HEK293 (cell line): ENCODE data around the gene CPTP.
A peak's percentile ranks its signal among the peaks of the same experiment; 100 is the strongest.

Experiments used
- GLIS1 ChIP-seq: fragments of 450-650 bp; formaldehyde crosslinking; IDR thresholded peaks from 2 replicates; pipeline ENCODE4 v1.5.1; 2016; ENCODE audit warnings: missing biosample characterization, missing genetic modification characterization
- GLIS2 ChIP-seq: fragments of 450-650 bp; formaldehyde crosslinking; IDR thresholded peaks from 2 replicates; pipeline ENCODE4 v1.5.1; 2016; ENCODE audit warnings: missing biosample characterization, missing genetic modification characterization
- SCRT1 ChIP-seq: fragments of 450-650 bp; formaldehyde crosslinking; IDR thresholded peaks from 2 replicates; pipeline ENCODE4 v1.5.1; 2016; ENCODE audit warnings: missing biosample characterization, missing genetic modification characterization, borderline replicate concordance
- SP7 ChIP-seq: fragments of 450-650 bp; formaldehyde crosslinking; IDR thresholded peaks from 2 replicates; pipeline ENCODE4 v1.5.1; 2016; ENCODE audit warnings: missing biosample characterization, missing genetic modification characterization
- TRIM28 ChIP-seq: IDR thresholded peaks from 2 replicates; pipeline ENCODE4 v1.6.1; 2011; ENCODE audit warnings: low read length, control low read depth, borderline replicate concordance
- ZFHX2 ChIP-seq: fragments of 450-650 bp; formaldehyde crosslinking; conservative IDR thresholded peaks from 2 replicates; pipeline ENCODE4 v1.5.1; 2016; ENCODE audit warnings: missing biosample characterization, missing genetic modification characterization
- ZNF114 ChIP-seq: fragments of 450-650 bp; formaldehyde crosslinking; IDR thresholded peaks from 2 replicates; pipeline ENCODE4 v1.5.0; 2017; ENCODE audit warnings: missing biosample characterization, missing genetic modification characterization
- ZNF155 ChIP-seq: fragments of 450-650 bp; formaldehyde crosslinking; IDR thresholded peaks from 2 replicates; pipeline ENCODE4 v1.5.1; 2016; ENCODE audit warnings: missing biosample characterization, missing genetic modification characterization
- ZNF16 ChIP-seq: fragments of 450-650 bp; formaldehyde crosslinking; IDR thresholded peaks from 2 replicates; pipeline ENCODE4 v1.5.1; 2016; ENCODE audit warnings: low read depth, missing biosample characterization, missing genetic modification characterization
- ZNF169 ChIP-seq: fragments of 450-650 bp; formaldehyde crosslinking; IDR thresholded peaks from 2 replicates; pipeline ENCODE4 v1.5.1; 2016; ENCODE audit warnings: missing biosample characterization, missing genetic modification characterization
- ZNF211 ChIP-seq: fragments of 450-650 bp; formaldehyde crosslinking; IDR thresholded peaks from 2 replicates; pipeline ENCODE4 v1.5.1; 2016; ENCODE audit warnings: low read depth, missing biosample characterization, missing genetic modification characterization
- ZNF221 ChIP-seq: fragments of 450-650 bp; formaldehyde crosslinking; IDR thresholded peaks from 2 replicates; pipeline ENCODE4 v1.5.1; 2017; ENCODE audit warnings: missing biosample characterization, missing genetic modification characterization, borderline replicate concordance
- ZNF239 ChIP-seq: fragments of 450-650 bp; formaldehyde crosslinking; IDR thresholded peaks from 2 replicates; pipeline ENCODE4 v1.5.1; 2016; ENCODE audit warnings: missing biosample characterization, missing genetic modification characterization
- ZNF292 ChIP-seq: fragments of 450-650 bp; formaldehyde crosslinking; IDR thresholded peaks from 2 replicates; pipeline ENCODE4 v1.5.1; 2016; ENCODE audit warnings: low read depth, missing biosample characterization, missing genetic modification characterization, borderline replicate concordance
- ZNF366 ChIP-seq: fragments of 450-650 bp; formaldehyde crosslinking; conservative IDR thresholded peaks from 2 replicates; pipeline ENCODE4 v1.5.1; 2016; ENCODE audit warnings: missing biosample characterization, missing genetic modification characterization
- ZNF48 ChIP-seq: fragments of 450-650 bp; formaldehyde crosslinking; IDR thresholded peaks from 2 replicates; pipeline ENCODE4 v1.5.1; 2016; ENCODE audit warnings: missing biosample characterization, missing genetic modification characterization
- ZNF501 ChIP-seq: fragments of 450-650 bp; formaldehyde crosslinking; IDR thresholded peaks from 2 replicates; pipeline ENCODE4 v1.5.1; 2016; ENCODE audit warnings: missing biosample characterization, missing genetic modification characterization
- ZNF510 ChIP-seq: fragments of 450-650 bp; formaldehyde crosslinking; IDR thresholded peaks from 2 replicates; pipeline ENCODE4 v1.5.1; 2018; ENCODE audit warnings: mild to moderate bottlenecking, missing genetic modification characterization, missing biosample characterization; ENCODE audit not compliant: insufficient replicate concordance
- ZNF560 ChIP-seq: fragments of 450-650 bp; formaldehyde crosslinking; IDR thresholded peaks from 2 replicates; pipeline ENCODE4 v1.5.1; 2017; ENCODE audit warnings: missing biosample characterization, missing genetic modification characterization, borderline replicate concordance
- ZNF610 ChIP-seq: fragments of 450-650 bp; formaldehyde crosslinking; IDR thresholded peaks from 2 replicates; pipeline ENCODE4 v1.5.1; 2016; ENCODE audit warnings: missing biosample characterization, missing genetic modification characterization, borderline replicate concordance
- ZNF629 ChIP-seq: fragments of 450-650 bp; formaldehyde crosslinking; IDR thresholded peaks from 2 replicates; pipeline ENCODE4 v1.5.1; 2017; ENCODE audit warnings: missing biosample characterization, missing genetic modification characterization
- TF ChIP-seq, protein P1 (sequence below): fragments of 450-650 bp; formaldehyde crosslinking; IDR thresholded peaks from 2 replicates; pipeline ENCODE4 v1.5.1; 2016; ENCODE audit warnings: missing biosample characterization, missing genetic modification characterization
- TF ChIP-seq, protein P2 (sequence below): fragments of 450-650 bp; formaldehyde crosslinking; IDR thresholded peaks from 2 replicates; pipeline ENCODE4 v1.5.1; 2017; ENCODE audit warnings: missing biosample characterization, missing genetic modification characterization
- TF ChIP-seq, protein P3 (sequence below): fragments of 450-650 bp; formaldehyde crosslinking; IDR thresholded peaks from 2 replicates; pipeline ENCODE4 v1.5.1; 2017; ENCODE audit warnings: missing biosample characterization, missing genetic modification characterization
- TF ChIP-seq, protein P4 (sequence below): fragments of 450-650 bp; formaldehyde crosslinking; IDR thresholded peaks from 2 replicates; pipeline ENCODE4 v1.5.1; 2016; ENCODE audit warnings: missing biosample characterization, missing genetic modification characterization

Gene CPTP

DNA sequence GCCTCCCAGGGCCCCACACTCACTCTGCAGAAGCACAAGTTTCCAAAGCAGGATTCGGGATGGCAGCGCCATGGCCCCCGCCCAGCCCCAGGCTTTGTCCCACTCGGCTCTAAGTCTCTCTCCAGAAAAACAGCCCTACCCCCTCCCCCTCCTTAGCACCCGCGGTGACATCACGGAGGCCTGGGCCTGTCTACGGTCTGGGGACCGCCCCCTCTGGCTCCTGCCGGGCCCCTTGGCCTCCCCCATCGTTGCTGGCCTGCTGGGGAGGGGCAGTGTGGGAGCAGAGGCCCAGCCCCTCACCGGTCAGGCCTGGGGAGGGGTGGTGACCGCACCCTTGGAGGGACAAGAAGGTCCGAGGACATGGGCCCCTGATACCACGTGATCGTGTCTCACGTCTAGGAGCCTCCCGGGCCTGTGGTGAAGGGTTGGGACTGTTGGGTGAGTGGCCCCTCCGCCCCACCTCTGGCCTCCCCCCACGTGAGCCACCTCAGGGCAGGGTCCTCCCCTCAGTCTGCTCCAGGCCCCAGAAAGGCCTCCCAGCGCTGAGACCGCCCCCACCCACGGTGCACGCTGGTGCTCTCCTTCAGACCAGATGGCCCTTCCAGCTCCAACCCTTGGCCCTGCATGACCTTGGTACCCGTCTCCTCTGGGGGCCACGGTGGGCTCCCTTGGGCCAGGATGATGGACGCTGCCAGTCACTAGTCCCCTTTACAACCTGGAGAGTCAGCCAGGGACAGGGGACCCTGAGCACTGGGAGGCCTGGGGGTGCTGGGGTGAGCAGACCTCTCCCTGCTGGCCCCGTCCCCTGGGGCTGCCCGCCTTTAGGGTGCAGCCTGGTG lies 34.0 kb downstream of the CPTP start, which contains the start of gene MXRA8 (continued):
- TF ChIP-seq, protein P1, sequence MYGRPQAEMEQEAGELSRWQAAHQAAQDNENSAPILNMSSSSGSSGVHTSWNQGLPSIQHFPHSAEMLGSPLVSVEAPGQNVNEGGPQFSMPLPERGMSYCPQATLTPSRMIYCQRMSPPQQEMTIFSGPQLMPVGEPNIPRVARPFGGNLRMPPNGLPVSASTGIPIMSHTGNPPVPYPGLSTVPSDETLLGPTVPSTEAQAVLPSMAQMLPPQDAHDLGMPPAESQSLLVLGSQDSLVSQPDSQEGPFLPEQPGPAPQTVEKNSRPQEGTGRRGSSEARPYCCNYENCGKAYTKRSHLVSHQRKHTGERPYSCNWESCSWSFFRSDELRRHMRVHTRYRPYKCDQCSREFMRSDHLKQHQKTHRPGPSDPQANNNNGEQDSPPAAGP (tag by site-specific recombination), result peak; percentile 34; the same call in 1 of the 2 replicates
- TF ChIP-seq ZNF114 (tag by site-specific recombination), result no peak
- TF ChIP-seq ZNF169, result no peak
- no peak for TF ChIP-seq ZNF366 (tag by site-specific recombination)
- no peak for TF ChIP-seq SCRT1 (tag by site-specific recombination)
- no peak for TF ChIP-seq ZNF221 (tag by site-specific recombination)
- TF ChIP-seq, protein P2, sequence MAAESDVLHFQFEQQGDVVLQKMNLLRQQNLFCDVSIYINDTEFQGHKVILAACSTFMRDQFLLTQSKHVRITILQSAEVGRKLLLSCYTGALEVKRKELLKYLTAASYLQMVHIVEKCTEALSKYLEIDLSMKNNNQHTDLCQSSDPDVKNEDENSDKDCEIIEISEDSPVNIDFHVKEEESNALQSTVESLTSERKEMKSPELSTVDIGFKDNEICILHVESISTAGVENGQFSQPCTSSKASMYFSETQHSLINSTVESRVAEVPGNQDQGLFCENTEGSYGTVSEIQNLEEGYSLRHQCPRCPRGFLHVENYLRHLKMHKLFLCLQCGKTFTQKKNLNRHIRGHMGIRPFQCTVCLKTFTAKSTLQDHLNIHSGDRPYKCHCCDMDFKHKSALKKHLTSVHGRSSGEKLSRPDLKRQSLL (tag by site-specific recombination), result peak; percentile 48; the same call in 1 of the 2 replicates
- TF ChIP-seq ZNF211 (tag by site-specific recombination), result no peak
- TF ChIP-seq GLIS1 (tag by site-specific recombination), result peak; percentile 53; the same call in 1 of the 2 replicates
- no peak for TF ChIP-seq ZNF501 (tag by site-specific recombination)
- TF ChIP-seq SP7 (tag by site-specific recombination), result 0 out of 2 replicates have a peak, but pooled peaks have one; percentile 23
- no peak for TF ChIP-seq ZNF610 (tag by site-specific recombination)
- TF ChIP-seq, protein P3, sequence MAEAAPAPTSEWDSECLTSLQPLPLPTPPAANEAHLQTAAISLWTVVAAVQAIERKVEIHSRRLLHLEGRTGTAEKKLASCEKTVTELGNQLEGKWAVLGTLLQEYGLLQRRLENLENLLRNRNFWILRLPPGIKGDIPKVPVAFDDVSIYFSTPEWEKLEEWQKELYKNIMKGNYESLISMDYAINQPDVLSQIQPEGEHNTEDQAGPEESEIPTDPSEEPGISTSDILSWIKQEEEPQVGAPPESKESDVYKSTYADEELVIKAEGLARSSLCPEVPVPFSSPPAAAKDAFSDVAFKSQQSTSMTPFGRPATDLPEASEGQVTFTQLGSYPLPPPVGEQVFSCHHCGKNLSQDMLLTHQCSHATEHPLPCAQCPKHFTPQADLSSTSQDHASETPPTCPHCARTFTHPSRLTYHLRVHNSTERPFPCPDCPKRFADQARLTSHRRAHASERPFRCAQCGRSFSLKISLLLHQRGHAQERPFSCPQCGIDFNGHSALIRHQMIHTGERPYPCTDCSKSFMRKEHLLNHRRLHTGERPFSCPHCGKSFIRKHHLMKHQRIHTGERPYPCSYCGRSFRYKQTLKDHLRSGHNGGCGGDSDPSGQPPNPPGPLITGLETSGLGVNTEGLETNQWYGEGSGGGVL (tag by site-specific recombination), result no peak
- TF ChIP-seq ZNF292 (tag by site-specific recombination), result no peak
- TF ChIP-seq ZNF629 (tag by site-specific recombination), result peak; percentile 39; the same call in 1 of the 2 replicates
- TF ChIP-seq ZFHX2 (tag by site-specific recombination), result 0 out of 2 replicates have a peak, but pooled peaks have one; percentile 19
- no peak for TF ChIP-seq ZNF239 (tag by site-specific recombination)
- TF ChIP-seq, protein P4, sequence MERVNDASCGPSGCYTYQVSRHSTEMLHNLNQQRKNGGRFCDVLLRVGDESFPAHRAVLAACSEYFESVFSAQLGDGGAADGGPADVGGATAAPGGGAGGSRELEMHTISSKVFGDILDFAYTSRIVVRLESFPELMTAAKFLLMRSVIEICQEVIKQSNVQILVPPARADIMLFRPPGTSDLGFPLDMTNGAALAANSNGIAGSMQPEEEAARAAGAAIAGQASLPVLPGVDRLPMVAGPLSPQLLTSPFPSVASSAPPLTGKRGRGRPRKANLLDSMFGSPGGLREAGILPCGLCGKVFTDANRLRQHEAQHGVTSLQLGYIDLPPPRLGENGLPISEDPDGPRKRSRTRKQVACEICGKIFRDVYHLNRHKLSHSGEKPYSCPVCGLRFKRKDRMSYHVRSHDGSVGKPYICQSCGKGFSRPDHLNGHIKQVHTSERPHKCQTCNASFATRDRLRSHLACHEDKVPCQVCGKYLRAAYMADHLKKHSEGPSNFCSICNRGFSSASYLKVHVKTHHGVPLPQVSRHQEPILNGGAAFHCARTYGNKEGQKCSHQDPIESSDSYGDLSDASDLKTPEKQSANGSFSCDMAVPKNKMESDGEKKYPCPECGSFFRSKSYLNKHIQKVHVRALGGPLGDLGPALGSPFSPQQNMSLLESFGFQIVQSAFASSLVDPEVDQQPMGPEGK, result 0 out of 2 replicates have a peak, but pooled peaks have one; percentile 57
- no peak for TF ChIP-seq ZNF16 (tag by site-specific recombination)
- no peak for TF ChIP-seq ZNF155 (tag by site-specific recombination)
- TF ChIP-seq ZNF48 (tag by site-specific recombination), result no peak
- no peak for TF ChIP-seq ZNF510 (tag by site-specific recombination)
- no peak for TF ChIP-seq TRIM28
- TF ChIP-seq ZNF560, result no peak
- peak; percentile 59 for TF ChIP-seq GLIS2 (tag by site-specific recombination)
- TF ChIP-seq, all 188 proteins: peak for 10
